GM10248 (cell line): ENCODE data around the gene LRP8.

Source experiments
- CTCF ChIA-PET: fragments of 300-600 bp; sonication (Branson Sonifier 250); formaldehyde crosslinking; extraction: SDS; loops from one replicate; lab custom pipeline; 2021; ENCODE audit warnings: antibody characterized with exemption; lab: Yijun Ruan, JAX
- POLR2A ChIA-PET: fragments of 350-650 bp; sonication (Branson Sonifier 250); formaldehyde crosslinking; extraction: SDS; loops from one replicate; lab custom pipeline; 2020; ENCODE audit warnings: antibody characterized with exemption; lab: Yijun Ruan, JAX
- DNase-seq: peaks from one replicate; pipeline ENCODE4 v3.0.0; 2012; ENCODE audit errors: extremely low spot score
- TF ChIP-seq, protein P1 (sequence below): IDR thresholded peaks from 2 replicates; pipeline ENCODE4 v1.5.1; 2012; ENCODE audit warnings: mild to moderate bottlenecking, low read depth; ENCODE audit errors: extremely low read depth, missing control alignments, control extremely low read depth

The LRP8 gene

DNA sequence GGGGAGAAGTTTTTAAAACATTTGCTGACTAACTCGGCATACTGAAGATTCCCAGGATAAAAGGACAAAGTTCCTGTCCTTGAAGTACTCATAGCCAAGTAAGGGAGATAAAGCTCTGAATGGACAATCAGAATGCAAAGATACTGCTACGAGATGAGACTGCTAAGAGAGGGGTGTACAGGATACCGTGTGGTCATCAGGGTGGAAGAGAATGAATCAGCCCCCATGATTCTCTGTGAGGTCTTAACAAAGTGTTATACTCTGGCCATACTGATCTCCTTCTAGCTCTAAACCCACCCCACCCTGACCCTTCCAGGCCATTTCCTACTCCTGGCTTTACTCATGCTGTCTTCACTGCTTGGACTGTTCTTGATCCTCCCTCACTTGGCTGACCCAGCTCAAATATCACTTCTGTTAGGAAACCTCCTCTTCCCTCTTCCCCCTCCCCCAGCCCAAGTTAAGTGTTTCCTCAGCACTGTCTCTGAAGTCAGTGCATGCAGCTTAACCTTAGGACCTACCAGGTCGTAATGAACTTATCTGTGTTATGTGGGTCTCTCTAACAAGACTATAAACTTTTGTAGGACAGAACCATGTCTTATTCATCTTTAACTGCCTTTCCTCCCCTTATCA lies 73.7 kb downstream of the LRP8 start:
- DNase-seq: no peak
- POLR2A ChIA-PET: no interaction called here
- TF ChIP-seq, protein P1, sequence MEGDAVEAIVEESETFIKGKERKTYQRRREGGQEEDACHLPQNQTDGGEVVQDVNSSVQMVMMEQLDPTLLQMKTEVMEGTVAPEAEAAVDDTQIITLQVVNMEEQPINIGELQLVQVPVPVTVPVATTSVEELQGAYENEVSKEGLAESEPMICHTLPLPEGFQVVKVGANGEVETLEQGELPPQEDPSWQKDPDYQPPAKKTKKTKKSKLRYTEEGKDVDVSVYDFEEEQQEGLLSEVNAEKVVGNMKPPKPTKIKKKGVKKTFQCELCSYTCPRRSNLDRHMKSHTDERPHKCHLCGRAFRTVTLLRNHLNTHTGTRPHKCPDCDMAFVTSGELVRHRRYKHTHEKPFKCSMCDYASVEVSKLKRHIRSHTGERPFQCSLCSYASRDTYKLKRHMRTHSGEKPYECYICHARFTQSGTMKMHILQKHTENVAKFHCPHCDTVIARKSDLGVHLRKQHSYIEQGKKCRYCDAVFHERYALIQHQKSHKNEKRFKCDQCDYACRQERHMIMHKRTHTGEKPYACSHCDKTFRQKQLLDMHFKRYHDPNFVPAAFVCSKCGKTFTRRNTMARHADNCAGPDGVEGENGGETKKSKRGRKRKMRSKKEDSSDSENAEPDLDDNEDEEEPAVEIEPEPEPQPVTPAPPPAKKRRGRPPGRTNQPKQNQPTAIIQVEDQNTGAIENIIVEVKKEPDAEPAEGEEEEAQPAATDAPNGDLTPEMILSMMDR: no peak
- CTCF ChIA-PET: no interaction called here

DNA sequence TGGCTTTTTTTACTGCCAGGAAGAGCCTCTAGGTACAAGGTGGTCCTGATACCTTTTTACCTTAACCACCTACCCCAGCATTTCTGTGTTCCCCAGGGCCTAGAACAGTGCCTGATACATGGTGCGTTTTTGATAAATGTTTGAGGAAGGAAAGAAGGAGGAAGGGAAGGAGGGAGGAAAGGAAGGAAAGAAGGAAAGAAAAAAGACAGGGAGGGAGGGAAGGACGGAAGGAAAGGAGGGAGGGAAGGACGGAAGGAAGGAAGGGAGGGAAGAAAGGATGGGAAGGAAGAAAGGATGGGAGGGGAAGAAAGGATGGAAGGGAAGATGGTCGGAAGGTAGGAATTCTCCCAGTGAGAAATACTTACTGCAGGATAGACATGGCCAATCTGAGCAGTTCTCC lies 77.5 kb downstream of the LRP8 start:
- ChIA-PET POLR2A (no interaction called here), CTCF (interaction anchor here (0.7 kb wide), 1 partner anchor 17 kb away, joined by 3 read pairs; no protein-coding TSS in a partner anchor)
- TF ChIP-seq, protein P1: no peak
- no peak for DNase-seq

DNA sequence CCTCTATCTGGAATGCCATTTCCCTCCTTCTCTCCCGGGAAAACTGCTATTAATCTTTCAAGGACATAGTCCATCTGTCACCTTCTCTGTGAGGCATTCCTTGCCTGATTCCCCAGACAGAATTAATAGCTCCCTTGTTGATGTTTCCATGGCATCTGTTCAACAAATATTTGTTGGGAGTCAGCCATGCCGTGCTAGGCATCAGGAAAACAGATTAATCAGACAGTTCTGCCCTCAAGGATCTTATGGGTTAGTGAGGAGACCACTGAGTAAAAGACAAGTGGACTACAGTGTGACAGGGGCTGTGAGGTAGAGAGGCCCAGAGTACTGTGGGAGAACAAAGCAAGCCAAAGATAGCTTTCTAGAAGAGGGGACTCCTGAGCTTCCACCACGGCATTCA lies 78.2 kb downstream of the LRP8 start:
- ChIA-PET POLR2A (no interaction called here), CTCF (interaction anchor here (0.7 to 1.0 kb wide), 2 partner anchors 10 to 18 kb away, joined by 3 to 4 read pairs; no protein-coding TSS in a partner anchor)
- no peak for DNase-seq
- TF ChIP-seq, protein P1: no peak

DNA sequence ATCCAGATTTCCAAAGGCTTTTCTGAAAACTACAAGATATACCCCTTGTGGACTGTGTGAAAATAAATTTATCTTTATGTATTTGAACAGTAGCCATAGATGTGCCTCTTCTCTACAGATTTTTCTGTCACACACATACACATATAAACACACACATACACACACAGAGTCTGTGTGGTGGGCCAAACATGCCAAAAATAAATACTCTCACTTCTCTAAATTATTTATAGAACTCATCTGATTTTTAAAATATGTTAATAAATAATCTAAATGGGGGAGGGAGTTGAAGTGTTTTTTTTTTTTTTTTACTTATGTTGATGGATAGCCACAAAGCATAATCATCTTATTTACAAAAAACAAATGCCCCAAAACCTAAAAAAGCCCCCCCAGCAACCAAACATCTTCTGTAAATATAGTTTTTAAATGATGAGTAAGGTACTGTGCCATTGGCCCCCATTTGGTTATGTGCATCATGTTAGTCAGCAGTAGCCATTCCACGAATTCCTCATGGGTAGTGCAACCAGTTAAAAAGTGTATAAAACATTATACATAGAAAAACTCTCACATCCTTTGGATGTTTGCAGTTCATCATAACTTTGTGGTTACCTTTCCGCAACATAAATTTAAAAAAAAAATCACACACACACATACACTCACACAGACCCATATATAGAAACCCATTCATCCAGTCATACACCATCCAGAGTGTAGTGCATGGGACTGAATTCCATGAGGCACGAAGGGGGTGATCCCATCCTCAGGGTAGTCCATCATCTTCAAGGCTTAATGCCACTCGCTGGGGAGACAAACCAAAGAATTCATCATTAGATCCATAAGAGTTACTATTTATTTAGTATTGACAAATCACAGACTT lies 81.4 kb downstream of the LRP8 start:
- POLR2A ChIA-PET: no interaction called here
- TF ChIP-seq, protein P1: no peak
- CTCF ChIA-PET: interaction anchor here (1.0 to 2.5 kb wide), 2 partner anchors 10 kb away, joined by 4 to 8 read pairs; no protein-coding TSS in a partner anchor
- DNase-seq: no peak

DNA sequence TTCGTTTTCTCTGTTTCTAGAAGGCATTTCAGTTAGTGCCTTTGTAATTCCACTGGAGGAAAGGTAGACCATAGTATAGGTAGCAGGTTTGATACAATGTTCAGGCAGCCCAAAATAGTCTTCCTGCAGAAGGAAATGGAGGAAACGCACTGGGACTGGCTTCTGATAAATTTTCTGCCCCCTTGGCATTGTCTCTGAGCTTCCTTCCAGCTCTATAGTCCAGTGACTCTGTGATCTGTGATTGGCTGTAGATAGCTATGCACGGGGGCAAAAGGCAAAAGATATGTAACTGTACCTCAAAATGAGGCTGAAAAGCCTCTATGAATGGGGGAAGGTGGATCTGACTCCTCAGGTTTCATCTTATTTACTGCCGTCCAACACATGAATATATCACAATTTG lies 83.7 kb downstream of the LRP8 start:
- CTCF ChIA-PET: interaction anchor here (1.4 to 2.5 kb wide), 3 partner anchors 8 to 18 kb away, joined by 3 to 8 read pairs (median 4); no protein-coding TSS in a partner anchor

DNA sequence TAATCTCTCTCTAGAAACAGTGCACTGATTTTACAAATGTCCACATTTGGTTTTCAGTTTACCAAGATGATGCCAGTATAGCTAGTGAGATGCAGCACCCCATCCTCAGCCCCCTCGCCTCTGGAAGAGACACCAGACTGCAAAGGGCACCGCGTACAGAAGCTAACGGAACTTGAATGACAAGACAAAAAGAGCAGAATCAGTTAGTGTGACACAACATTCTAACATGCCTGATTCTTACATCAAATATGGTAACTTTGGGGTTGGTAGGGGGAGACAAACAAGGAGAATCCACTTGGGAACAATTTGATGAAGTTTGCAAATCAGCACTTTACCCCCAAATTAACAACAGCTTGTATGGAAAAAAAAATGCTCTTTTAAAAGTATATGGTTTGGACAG lies 85.5 kb downstream of the LRP8 start:
- ChIA-PET POLR2A (no interaction called here), CTCF (interaction anchor here (0.9 kb wide), 1 partner anchor 14 kb away, joined by 3 read pairs; no protein-coding TSS in a partner anchor)
- DNase-seq: no peak
- TF ChIP-seq, protein P1: no peak

More for the DNA sequence above, 83.7 kb downstream of the LRP8 start:
- POLR2A ChIA-PET: no interaction called here
- TF ChIP-seq, protein P1: no peak
- DNase-seq: no peak
